Anterior cingulate cortex (tissue), 58 donors: ENCODE data around the gene RTKN2.

Experiments
- DNase-seq, 58 donors: peaks; one replicate each; lab custom pipeline; 2025; lab: John Stamatoyannopoulos, UW

RTKN2 gene

DNA sequence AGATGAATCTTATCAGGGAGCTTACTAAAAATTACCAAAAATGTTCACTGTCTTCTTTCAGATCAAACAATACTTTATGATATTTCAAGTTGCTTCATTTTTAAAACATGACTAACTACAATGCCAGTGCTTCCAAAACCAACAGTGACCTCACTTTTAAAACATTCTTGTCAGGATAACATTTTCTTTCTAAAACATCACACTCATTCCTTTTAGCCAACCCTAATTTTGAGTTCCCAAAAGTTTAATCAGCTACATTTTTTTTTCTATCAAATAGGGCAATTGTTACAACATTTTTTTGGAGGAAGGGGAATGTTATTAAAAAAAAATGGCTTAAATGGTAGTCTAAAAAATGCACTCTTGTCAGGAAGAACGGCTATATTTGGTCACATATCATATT lies 37.3 kb downstream of the RTKN2 start:
- DNase-seq, result no peak

DNA sequence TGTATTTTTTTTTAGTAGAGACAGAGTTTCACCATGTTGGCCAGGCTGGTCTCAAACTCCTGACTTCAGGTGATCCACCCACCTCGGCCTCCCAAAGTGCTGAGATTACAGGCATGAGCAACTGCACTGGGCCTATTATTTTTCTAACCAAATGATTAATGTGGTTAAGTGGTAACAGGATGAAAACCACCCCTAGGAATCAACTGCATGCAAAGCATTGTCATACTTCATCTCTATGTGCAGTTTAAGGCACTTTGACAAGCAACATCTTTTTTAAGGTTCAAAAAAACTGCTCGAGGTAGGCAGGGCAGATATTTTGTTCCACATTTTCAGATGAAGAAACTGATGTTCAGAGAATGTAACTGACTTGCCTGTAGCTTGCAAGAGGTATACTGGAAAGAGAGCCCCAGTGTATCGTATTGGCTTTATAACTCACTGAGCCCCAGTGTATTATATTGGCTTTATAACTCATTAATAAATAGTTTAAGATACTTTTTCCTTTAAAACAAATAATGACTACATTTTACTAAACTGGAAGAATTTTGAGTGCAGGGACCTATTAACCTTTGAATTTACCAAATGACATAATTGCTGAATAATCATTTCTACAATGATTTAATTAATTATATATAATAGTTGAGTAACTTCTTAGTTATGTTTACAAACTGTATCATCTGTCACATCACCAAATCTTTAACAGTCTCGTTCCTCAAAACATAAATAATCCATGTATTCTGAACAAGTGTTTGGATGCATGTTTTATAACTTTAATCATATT lies 38.1 kb downstream of the RTKN2 start:
- no peak for DNase-seq

DNA sequence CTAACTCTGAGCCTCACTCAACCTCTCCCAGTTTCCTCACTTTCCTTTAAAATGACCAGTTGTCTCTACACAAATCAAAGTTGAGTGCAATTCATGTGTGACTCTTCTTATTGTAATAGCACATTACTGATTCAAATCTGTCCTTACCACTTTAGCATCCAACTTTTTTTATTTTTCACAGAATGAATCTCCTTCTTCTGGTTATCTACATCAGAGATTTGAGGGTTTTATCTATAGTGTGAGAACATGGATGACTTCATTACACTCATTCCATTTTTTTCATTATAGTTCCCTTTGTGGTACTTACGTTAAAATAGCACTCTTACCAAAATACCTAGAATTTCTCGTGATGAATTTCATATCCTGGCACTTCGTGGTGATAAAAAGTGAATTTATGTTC lies 43.3 kb downstream of the RTKN2 start:
- DNase-seq, result no peak

DNA sequence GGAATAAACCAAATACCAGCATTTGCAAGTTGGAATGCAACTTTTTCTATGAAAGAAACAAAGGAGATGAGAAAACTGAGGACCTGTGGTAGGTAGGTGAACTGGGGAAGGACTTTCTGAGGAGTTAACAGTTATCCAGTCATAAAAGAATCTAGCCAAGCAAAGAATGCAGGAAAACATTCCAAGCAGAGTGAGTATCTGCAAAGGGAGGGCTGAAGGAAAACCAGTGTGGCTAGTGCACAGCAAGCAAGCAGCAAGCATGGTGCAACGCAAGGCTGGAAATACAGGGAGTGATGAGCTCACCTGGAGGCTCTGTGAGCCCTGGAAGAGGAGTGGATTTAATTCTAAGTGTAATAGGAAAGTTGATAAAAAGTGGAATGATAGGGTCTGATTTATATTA lies 44.0 kb downstream of the RTKN2 start:
- no peak for DNase-seq

DNA sequence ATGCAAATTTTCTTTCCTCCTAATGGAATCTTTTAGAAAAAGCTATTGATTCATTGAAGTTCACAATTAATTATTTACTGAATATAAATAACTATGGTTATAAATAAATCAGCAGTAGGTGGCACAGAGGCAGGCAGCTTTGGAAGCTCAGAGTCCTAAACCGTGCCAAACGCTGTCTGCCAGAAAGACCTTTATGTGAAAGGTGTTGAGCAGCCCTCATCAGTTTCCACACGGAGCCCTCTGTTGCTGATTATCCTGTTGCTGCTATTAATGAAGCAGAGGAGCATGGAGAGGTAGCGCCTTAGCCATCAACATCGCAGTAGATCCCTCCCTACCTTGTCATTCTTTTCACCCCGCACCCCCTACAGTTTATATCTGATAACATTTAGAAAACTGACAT lies 51.0 kb downstream of the RTKN2 start:
- DNase-seq, result no peak

DNA sequence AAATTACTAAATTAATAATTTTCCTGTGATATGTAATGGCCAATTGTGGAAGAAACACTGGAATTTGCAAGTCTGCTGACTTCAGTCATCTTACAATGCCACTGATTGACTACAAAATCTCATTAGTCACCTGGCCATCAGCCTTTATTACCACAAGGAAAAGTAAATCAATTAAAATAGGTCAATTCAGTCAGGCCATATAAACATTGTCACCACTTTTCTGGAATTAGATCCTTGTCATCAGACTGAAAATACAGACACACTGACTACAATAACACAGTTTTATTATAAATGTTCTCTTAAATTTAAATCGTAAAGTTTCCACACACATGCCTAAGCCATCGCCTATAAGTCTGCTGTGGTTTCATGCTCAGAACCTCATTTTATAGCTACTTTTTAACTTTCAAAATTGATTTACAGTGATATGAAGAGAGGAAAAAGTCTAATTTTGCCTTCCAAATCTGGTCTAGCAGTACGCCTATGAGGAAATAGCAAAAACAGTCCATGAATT lies 54.2 kb downstream of the RTKN2 start:
- DNase-seq, result no peak

DNA sequence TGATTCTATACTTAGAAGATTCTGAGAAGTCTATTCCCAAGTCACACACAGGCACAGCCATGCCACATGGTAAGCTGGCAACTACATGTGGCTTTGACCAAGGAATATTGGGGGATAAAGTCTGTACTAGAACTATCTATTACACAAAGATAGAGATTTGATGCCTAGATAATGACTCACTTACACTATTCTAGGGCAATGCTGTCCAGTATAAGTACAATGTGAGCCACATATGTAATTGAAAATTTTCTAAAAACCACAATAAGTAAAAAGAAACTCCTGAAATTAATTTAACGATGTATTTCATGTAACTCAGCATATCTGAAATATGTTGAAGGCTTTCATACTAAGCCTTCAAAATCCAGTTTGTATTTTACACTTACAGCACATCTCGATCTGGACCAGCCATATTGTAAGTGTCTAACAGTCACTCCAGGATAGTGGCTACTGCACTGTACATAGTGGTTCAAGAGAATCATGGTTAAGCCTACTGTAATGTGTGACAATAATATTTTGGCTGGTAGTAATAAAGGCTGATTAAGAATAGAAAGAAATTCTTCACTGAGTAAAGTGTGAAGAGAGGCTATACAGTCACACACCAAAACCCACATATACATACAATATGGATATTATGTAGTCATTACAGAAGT lies 62.8 kb downstream of the RTKN2 start:
- no peak for DNase-seq

DNA sequence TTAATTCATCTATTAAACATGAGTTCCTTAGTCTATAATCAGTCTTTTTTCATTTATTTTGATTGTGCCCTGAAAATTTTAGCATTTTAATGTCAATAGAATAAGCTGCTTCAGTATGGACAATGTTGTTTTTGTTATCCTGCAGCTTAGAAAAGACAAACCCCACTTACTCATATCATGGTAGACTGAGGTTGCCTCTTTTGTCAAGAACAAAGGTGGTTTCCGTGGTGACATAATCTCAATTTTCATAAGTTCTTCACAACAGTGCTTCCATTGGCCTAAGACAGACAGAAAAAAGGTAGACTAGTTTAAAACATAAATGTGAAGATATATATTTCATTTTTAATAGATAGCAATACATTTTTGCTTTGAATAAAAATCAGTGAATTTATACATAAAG lies 69.1 kb downstream of the RTKN2 start:
- DNase-seq, result no peak

DNA sequence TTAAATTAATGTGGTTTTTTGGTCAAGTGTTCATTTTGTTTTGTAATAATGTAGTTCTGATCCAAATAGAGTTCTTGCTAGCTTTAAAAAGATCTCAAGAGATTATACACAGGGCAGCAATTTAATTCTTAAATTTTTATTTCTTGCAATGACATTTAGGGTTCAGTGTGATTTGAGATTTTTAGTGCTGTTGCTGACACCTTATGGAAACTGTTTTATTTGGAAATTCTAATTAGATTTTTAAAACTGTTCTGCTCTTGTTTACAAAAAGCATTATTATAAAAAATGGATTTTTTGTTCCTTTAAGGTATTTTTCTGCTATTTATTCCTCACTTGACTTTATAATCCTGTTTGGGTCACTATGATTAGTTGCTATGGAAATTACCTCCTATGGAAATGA lies 72.1 kb downstream of the RTKN2 start:
- no peak for DNase-seq

DNA sequence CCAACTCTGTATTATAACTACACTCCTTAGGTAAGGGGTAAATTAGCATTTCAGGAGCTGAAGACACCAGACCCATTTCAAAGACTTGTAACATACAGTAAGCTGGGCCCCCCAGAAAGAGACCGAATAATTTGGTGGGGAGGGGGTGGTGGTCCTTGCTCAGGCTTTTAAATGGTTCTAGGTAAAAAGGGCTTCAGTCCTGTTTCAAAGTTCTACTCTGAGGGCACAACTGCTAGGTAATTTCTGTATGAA lies 73.0 kb downstream of the RTKN2 start:
- no peak for DNase-seq

DNA sequence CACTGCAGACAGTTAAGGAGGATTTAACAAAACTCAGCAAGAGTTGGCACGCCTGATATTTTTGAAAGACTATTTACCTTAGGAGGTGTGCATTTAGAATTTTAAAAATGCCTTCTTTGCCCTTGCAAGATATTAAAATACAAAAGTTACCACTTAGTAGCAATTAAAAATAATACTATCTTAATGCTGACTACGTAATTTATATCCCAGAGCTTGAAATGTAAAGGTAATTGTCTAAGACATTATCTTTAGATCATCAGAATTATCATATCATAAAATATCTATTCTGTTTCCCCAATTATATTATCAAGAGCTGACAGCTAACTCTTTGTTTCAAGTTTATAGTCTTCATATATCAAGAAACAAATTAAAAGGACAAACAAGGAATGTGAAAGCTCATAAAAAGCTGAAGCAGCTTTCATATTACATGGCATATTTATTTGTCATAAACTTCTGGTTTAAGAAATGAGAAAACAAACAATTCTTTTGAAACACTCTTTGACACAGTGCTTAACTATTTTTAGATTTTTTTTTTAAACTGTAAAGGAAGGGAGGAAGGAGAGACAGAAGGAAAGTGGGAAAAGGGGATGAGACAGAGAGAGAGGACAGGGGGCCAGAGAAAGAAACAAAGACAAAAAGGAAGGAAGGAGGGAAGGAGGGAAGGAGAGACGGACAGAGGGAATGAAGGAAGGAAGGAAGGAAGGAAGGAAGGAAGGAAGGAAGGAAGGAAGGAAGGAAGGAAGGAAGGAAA lies 73.5 kb downstream of the RTKN2 start:
- no peak for DNase-seq

DNA sequence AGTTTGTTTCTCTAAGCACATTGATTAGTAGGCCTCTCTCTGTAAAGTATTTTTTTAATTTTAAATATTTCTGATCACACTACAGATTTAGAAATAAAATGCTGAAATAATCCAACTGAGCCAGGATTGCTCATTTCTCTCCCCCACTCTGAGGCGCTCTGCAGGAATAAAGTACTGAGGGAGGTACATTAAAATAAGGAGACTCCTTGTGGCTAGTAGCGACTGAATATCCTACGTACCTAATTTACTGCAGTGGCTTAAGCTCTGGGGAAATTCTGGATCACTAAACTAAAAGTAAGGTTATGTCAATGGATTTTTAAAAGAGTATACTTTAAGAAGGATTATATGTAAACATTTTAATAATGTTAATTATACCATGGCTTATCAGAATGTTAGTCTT lies 75.2 kb downstream of the RTKN2 start:
- DNase-seq, result no peak

DNA sequence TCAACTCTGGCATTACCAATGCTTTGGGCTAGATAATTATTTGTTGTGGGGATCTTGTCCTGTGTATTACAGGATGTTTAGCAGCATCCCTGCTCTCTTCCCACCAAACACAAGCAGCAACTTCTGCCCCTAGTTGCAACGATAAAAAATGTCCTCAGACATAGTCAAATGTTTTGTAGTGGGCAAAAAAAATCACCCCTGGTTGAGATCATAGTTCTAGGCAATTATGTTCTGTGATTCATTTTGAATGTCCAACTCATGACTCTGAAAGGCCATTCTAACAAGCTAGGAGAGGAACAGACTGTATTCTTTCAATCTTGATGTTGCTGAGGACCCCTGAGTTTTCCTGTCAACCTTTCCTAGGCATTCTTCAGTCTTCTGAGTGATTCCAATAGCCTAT lies 79.5 kb downstream of the RTKN2 start:
- DNase-seq, result no peak

DNA sequence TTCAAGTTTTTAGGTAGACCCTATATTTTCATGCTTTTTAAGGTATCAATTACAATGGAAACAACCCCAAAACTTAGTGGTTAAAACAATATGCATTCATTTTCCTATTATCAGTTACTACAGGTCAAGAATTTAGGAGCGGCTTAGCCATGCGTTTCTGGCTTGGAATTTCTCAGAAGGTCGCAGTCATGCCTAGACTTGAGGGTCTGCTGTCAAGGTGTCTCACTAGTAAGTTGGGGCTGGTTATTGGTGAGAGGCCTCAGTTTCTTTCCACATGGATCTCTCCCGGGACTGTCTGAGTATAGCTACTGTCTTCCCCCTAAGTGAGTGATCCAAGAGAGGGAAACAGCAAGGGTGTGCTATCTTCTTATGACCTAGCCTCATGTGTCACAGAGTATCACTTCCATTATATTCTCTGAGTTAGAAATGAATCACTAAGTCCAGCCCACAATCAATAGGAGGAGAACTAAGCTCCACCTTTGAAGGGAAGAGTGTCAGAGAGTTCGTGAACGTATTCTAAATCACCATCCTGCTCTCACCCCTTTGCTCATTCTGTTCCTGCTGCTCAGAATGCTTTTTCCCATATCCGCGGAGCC lies 80.5 kb downstream of the RTKN2 start:
- no peak for DNase-seq

DNA sequence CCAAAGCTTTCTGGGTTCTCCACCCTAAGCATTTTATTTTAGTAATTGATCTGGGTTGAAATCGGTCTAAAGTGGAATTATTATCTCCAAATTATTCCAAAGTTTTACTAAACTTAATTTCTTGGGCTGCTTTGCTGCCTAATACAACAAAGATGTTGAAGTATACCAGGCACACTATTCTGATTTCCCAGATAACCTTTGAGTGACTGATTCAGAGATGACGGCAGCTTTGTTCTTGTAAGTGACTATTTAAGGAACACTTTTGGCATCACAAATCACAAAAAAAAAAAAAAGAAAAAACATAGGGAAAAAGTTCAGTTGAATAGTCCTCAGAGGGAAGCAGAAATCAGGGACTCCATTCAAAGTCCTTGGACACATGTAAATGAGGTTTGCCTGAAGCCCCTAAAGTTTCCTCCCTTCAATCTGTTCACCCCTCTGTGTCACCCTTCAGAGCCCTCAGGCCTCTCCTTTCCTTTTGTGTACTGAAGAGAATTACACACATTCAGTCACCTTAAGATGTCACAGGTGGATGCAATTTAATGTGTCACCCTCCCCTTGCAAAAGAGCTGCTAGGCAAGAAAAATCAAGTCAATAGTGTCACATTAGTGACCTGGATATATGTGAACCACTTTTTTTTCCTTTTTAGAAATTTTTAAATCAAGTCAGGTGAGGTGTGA lies 81.5 kb downstream of the RTKN2 start:
- DNase-seq, result no peak

DNA sequence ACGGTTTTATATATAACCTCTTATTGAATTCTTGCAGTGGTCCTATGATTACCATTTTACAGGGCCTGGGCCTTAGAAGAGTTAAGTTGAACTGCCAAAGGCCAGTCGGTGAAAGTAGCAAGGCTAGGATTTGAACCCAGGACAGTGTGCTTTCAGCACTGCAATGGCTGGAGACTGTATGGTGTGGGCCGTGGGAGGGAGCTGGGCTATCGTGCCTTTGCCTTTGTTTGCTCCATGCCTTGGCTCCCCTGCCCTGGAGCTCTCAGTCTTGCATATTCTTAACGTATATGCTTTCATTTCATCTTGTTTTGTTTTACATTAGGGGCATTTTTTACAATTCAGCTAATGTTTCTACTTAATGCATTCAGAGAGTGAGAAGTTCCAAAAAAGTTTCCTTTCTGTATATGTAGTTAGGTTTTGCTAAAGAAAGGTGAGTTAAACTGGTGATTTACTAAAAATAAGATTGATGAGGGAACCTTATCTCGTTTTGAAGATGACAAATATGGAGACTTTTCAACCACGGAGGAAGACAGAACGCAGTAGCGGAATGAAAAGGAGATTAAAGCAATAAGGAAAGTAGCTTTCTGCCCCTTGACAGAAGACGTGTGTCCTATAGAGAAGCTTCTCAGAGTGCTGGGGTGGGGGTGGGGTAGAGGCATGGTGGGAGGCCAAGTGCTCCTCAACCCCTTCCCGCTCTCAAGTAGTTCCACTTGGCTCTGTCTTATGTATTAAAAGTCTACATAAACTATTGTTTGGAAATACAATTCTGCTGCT lies 82.5 kb downstream of the RTKN2 start:
- DNase-seq, result no peak

DNA sequence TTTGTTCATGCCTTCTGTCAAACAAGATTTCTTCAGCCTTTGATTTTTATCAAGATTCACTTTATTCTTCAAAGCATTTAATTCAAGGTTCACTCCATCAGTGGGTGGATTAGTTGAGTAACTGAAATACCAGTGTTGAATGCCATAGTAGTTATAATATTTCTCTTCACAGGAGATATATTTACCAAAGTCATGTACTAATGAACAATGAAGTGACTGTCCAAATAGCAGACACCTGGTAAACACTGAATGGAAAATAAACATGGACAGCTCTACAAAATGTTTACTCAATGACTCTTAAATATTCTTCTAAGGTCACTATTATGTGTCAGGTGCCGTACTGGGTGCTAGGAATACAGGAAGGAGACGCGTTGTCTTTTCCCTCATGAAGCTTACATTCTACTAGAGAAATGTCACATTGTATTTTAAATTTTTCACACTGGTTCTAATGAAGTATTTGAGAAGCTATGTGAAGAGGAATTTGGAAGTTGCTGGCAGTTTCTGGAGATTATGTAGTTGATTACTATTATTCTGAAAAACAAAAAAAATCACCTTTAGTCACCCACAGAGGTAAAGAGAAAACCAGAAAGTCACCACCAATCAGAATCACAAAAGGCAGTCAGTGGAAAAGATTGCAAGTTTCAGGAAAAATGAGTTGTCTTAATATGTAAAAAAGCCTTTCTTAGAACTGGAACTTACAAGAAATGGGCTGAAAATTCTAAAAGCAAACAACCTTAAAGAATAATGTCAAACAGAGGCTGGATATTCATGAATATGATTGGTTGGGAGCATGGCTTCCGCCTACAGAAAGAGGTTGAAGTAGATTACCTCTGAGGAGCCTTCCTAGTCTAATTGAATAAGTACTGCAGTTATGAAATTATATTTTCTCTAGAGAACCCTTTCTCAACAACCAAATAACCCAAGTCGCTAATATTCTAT lies 84.5 kb downstream of the RTKN2 start:
- DNase-seq, result no peak

DNA sequence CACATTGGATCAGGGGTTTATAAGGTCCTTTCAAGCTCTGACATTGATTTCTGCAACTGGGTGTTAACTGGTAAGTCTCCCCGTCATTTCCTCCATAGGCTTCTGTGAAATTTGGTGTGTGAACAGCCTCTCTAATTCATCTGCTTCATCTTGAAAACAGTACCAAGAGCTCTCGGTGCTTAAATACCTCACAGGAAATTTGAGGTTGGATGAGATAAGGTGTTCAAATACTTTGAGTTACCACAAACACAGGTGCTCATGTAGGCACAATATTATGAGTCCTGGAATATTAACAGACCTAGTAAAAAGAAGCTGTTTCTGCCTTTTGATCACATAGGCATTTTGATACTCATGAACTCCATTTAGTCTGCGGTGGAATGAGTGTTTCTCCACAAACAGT lies 85.2 kb downstream of the RTKN2 start:
- no peak for DNase-seq

DNA sequence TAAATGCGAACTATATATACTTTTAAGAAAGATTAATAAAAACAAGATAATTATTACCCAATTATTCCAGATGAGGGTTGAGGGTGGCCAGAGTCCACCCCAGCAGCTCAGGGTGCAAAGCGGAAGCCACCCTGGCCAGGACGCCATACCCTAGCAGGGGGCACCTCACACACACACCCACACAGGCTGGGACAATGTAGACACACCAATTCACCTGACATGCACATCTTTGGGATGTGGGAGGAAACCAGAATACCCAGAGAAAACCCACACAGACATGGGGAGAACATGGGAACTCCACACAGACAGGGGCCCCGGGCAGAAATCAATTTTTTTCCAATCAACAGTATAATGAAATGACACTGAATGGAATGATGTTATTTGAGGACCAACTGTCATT lies 86.0 kb downstream of the RTKN2 start:
- DNase-seq, result no peak
